ENCODE data around the gene NDUFC1. TPM values are rescaled to one million over a fixed set of nuclear protein-coding genes. Genes with fewer than 3 reads are reported as not detected.
"Not testable (repeated sequence)": the region's sequence is repeated elsewhere in the genome, so short reads cannot be mapped to it uniquely, and the experiment has no call there.

Gene NDUFC1
- total RNA-seq, 1 experiment from 2014 or later: 56.5 TPM

DNA sequence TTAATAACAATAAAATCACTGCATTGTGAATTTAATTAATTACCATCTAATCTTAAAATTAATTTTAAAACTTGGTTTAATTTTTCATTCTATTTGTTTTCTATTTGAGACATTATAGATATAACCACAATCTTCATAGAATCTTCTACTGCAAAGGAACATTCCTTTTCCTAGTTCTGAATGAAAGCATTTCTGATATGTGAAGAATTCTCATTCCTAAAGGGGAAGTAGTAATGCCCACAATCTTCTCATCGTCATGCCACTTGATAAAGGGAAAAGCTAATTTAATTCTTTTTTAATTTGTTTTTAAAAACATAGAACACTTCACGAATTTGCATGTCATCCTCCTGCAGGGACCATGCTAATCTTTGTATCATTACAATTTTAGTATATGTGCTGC lies 45.9 kb downstream of the NDUFC1 start:
- no peak for TF ChIP-seq TCF7L2 (IDR thresholded peaks at IDR 0.05; ENCODE audit: low read depth, low read length)
- no peak for TF ChIP-seq POLR2AphosphoS5 (IDR thresholded peaks at IDR 0.05; ENCODE audit: low read depth, low read length)
- TF ChIP-seq SIN3A (IDR thresholded peaks at IDR 0.05; ENCODE audit: borderline replicate concordance, insufficient read depth, low read depth, low read length): no peak
- TF ChIP-seq, protein P1, sequence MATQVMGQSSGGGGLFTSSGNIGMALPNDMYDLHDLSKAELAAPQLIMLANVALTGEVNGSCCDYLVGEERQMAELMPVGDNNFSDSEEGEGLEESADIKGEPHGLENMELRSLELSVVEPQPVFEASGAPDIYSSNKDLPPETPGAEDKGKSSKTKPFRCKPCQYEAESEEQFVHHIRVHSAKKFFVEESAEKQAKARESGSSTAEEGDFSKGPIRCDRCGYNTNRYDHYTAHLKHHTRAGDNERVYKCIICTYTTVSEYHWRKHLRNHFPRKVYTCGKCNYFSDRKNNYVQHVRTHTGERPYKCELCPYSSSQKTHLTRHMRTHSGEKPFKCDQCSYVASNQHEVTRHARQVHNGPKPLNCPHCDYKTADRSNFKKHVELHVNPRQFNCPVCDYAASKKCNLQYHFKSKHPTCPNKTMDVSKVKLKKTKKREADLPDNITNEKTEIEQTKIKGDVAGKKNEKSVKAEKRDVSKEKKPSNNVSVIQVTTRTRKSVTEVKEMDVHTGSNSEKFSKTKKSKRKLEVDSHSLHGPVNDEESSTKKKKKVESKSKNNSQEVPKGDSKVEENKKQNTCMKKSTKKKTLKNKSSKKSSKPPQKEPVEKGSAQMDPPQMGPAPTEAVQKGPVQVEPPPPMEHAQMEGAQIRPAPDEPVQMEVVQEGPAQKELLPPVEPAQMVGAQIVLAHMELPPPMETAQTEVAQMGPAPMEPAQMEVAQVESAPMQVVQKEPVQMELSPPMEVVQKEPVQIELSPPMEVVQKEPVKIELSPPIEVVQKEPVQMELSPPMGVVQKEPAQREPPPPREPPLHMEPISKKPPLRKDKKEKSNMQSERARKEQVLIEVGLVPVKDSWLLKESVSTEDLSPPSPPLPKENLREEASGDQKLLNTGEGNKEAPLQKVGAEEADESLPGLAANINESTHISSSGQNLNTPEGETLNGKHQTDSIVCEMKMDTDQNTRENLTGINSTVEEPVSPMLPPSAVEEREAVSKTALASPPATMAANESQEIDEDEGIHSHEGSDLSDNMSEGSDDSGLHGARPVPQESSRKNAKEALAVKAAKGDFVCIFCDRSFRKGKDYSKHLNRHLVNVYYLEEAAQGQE (IDR thresholded peaks at IDR 0.05; ENCODE audit: insufficient read depth in 1 of 2, low read depth in 2 of 2, low read length in 1 of 2): no peak
- TF ChIP-seq, protein P2, sequence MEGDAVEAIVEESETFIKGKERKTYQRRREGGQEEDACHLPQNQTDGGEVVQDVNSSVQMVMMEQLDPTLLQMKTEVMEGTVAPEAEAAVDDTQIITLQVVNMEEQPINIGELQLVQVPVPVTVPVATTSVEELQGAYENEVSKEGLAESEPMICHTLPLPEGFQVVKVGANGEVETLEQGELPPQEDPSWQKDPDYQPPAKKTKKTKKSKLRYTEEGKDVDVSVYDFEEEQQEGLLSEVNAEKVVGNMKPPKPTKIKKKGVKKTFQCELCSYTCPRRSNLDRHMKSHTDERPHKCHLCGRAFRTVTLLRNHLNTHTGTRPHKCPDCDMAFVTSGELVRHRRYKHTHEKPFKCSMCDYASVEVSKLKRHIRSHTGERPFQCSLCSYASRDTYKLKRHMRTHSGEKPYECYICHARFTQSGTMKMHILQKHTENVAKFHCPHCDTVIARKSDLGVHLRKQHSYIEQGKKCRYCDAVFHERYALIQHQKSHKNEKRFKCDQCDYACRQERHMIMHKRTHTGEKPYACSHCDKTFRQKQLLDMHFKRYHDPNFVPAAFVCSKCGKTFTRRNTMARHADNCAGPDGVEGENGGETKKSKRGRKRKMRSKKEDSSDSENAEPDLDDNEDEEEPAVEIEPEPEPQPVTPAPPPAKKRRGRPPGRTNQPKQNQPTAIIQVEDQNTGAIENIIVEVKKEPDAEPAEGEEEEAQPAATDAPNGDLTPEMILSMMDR (IDR thresholded peaks at IDR 0.05): no peak
- BruUV-seq (replicated peaks): no TSS peak
- in situ Hi-C loops (cut with HindIII; ENCODE audit: low pct_unique_long_range_greater_than_20kb, low sequenced_read_pairs) (no loop called here), intact Hi-C loops (cut with micrococcal nuclease; ENCODE audit: unreplicated experiment) (no loop called here)
- ChIA-PET POLR2A (no interaction called here), CTCF (no interaction called here)
- H3K36me3 ChIP-seq (ENCODE audit: control insufficient read depth, insufficient read depth, low read length): no peaks in the 10 kb centered on the region
- H3K9me3 ChIP-seq (ENCODE audit: control insufficient read depth, insufficient read depth, low read depth, low read length): no peaks in the 10 kb centered on the region
- DNase-seq (ENCODE audit: low read depth, low spot score) (no peak), ATAC-seq (no peak)
- H3K4me1 ChIP-seq (ENCODE audit: control insufficient read depth, insufficient read depth, low read length): no peaks in the 10 kb centered on the region
- H3K27me3 ChIP-seq (ENCODE audit: control insufficient read depth, insufficient read depth, low read length): no peaks in the 10 kb centered on the region
- H3K27ac ChIP-seq (ENCODE audit: low read length): no peak overlapping the region
- no peak overlapping the region for H3K4me3 ChIP-seq (ENCODE audit: low read depth in 2 of 2, low read length in 2 of 2)

DNA sequence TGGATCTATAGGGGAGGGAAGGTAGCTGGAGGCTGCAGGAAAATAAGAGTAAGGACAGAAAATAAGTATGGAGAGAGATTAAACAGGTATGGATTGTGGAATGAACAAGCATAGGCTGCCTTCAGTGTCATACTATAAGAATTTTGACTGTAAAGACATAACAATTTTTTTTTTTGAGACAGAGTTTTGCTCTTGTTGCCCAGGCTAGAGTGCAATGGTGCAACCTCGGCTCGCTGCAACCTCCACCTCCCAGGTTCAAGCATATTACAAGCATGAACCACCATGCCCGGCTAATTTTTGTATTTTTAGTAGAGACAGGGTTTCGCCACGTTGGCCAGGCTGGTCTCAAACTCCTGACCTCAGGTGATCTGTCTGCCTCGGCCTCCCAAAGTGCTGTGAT lies 46.7 kb downstream of the NDUFC1 start:
- in situ Hi-C loops (cut with HindIII; ENCODE audit: low pct_unique_long_range_greater_than_20kb, low sequenced_read_pairs); H3K4me1 ChIP-seq (ENCODE audit: control insufficient read depth, insufficient read depth, low read length); H3K36me3 ChIP-seq (ENCODE audit: control insufficient read depth, insufficient read depth, low read length); H3K27ac ChIP-seq (ENCODE audit: low read length); H3K9me3 ChIP-seq (ENCODE audit: control insufficient read depth, insufficient read depth, low read depth, low read length); DNase-seq (ENCODE audit: low read depth, low spot score); H3K4me3 ChIP-seq (ENCODE audit: low read depth in 2 of 2, low read length in 2 of 2); ATAC-seq; BruUV-seq (replicated peaks); H3K27me3 ChIP-seq (ENCODE audit: control insufficient read depth, insufficient read depth, low read length); CTCF ChIA-PET; intact Hi-C loops (cut with micrococcal nuclease; ENCODE audit: unreplicated experiment); POLR2A ChIA-PET: not testable (repeated sequence)

DNA sequence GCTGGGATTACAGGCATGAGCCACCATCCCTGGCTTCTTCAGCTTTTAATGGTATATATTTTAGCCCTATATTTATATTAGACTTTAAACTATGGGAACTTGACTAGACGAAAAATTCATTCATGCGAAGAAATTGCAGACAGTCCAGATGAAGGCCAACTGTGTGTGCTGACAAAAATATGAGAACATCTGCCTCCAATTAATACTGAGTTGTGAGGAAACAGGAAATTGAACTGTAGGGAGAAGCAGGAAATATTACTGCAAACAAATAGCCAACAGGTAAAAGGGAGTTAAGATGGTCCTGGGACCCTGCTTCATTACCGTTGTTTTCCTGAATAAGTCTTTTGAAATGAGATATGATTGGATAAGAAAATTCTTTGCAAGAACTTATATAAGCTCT lies 48.6 kb downstream of the NDUFC1 start:
- intact Hi-C loops (cut with micrococcal nuclease; ENCODE audit: unreplicated experiment) (no loop called here), in situ Hi-C loops (cut with HindIII; ENCODE audit: low pct_unique_long_range_greater_than_20kb, low sequenced_read_pairs) (no loop called here)
- H3K27me3 ChIP-seq (ENCODE audit: control insufficient read depth, insufficient read depth, low read length): no peaks in the 10 kb centered on the region
- no peak overlapping the region for H3K27ac ChIP-seq (ENCODE audit: low read length)
- CTCF ChIA-PET: interaction anchor here (0.7 kb wide), 1 partner anchor 76 kb away, joined by 8 read pairs; no protein-coding TSS in a partner anchor
- no peak overlapping the region for H3K4me3 ChIP-seq (ENCODE audit: low read depth in 2 of 2, low read length in 2 of 2)
- no peaks in the 10 kb centered on the region for H3K9me3 ChIP-seq (ENCODE audit: control insufficient read depth, insufficient read depth, low read depth, low read length)
- no peaks in the 10 kb centered on the region for H3K36me3 ChIP-seq (ENCODE audit: control insufficient read depth, insufficient read depth, low read length)
- BruUV-seq (replicated peaks): no TSS peak
- ATAC-seq: no peak
- DNase-seq (ENCODE audit: low read depth, low spot score): no peak
- no peaks in the 10 kb centered on the region for H3K4me1 ChIP-seq (ENCODE audit: control insufficient read depth, insufficient read depth, low read length)
- POLR2A ChIA-PET: no interaction called here
- TF ChIP-seq POLR2AphosphoS5 (IDR thresholded peaks at IDR 0.05; ENCODE audit: low read depth, low read length) (no peak), TCF7L2 (IDR thresholded peaks at IDR 0.05; ENCODE audit: low read depth, low read length) (no peak)
- TF ChIP-seq, protein P2 (IDR thresholded peaks at IDR 0.05): no peak
- TF ChIP-seq, protein P1 (IDR thresholded peaks at IDR 0.05; ENCODE audit: insufficient read depth in 1 of 2, low read depth in 2 of 2, low read length in 1 of 2): no peak

Measured in Panc1 (cell line).